ENCODE data around the gene CADM1. TPM values are rescaled to one million over a fixed set of nuclear protein-coding genes. Genes with fewer than 3 reads are reported as not detected.

CADM1 gene
- total RNA-seq, 1 donor from 2014 or later: 51.1 TPM

DNA sequence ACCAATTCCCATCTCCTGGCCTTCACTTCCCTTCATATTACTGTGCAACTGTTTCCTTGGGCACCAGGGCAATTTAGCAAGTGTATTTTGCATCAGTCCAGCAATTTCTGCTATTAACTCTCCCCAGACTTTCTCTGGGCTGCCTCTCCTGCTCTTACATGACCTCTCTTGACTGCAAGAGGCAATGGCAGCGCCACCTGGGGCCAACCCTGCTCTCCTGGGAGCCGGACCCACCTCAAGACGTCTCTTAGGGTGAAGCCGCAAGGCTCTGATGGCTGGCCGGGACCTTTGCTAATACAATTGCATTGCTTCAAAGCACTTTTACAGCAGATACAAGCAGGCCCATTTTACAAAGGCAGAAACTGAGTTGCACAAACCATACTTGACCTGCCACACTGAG is 360.2 kb downstream of the CADM1 start:
- Histone ChIP-seq H3K36me3 (no peaks in the 10 kb centered on the region), H3K27me3 (ENCODE audit: low read depth) (peaks cover 63% of the 10 kb centered on the region), H3K27ac (replicated peaks) (no peak overlapping the region), H3K4me3 (no peak overlapping the region), H3K9me3 (replicated peaks) (no peaks in the 10 kb centered on the region), H3K4me1 (no peaks in the 10 kb centered on the region)
- TF ChIP-seq, protein P1, sequence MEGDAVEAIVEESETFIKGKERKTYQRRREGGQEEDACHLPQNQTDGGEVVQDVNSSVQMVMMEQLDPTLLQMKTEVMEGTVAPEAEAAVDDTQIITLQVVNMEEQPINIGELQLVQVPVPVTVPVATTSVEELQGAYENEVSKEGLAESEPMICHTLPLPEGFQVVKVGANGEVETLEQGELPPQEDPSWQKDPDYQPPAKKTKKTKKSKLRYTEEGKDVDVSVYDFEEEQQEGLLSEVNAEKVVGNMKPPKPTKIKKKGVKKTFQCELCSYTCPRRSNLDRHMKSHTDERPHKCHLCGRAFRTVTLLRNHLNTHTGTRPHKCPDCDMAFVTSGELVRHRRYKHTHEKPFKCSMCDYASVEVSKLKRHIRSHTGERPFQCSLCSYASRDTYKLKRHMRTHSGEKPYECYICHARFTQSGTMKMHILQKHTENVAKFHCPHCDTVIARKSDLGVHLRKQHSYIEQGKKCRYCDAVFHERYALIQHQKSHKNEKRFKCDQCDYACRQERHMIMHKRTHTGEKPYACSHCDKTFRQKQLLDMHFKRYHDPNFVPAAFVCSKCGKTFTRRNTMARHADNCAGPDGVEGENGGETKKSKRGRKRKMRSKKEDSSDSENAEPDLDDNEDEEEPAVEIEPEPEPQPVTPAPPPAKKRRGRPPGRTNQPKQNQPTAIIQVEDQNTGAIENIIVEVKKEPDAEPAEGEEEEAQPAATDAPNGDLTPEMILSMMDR (IDR thresholded peaks at IDR 0.05; ENCODE audit: borderline replicate concordance): no peak
- intact Hi-C loops (cut with micrococcal nuclease): no loop called here
- no peak for DNase-seq

DNA sequence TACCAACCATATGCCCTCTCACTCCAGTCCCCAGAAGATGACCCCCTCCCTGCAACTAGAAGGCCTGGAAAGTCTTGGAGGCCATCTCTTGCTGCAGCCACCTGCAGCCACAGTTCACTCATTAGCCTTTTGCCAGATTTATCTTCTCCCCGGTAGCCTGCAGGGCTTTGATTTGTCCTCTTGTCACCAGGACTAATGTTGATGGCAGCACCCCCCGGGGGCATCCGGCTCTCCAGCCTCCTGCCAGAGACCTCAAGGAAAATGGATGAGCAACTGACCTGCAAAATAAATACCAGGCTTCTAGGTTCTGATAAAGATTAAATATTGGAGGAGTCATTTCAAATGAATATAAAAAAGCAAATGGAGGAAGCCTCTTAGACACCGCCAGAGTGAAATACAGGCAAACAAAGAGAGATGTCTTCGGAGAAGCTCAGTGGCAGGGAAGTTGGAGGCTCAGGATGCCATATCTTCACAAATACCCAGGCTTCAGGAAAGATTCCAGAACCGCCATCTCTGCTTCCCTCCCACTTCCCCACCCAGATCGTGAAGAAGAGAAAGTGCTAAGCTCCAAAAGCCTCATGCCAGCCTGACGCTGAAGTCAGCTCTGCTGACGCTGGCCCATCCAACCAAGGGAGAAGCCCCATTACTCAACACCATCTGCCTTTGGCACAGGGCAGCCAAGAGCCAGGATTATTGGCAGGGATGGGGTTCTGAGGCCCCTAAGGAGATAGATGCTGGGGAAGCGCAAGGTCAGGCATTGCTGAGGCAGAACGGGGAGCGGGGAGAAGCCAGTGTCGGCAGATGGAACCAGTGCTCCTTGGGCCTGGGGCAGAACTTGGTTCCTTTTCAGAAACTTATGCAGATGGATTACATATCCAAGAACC is 362.7 kb downstream of the CADM1 start:
- no peaks in the 10 kb centered on the region for H3K4me1 ChIP-seq
- intact Hi-C loops (cut with micrococcal nuclease): no loop called here
- no peaks in the 10 kb centered on the region for H3K9me3 ChIP-seq (replicated peaks)
- peaks cover 64% of the 10 kb centered on the region for H3K27me3 ChIP-seq (ENCODE audit: low read depth)
- H3K27ac ChIP-seq (replicated peaks): no peak overlapping the region
- H3K4me3 ChIP-seq: no peak overlapping the region
- no peak for DNase-seq
- H3K36me3 ChIP-seq: no peaks in the 10 kb centered on the region
- TF ChIP-seq, protein P1 (IDR thresholded peaks at IDR 0.05; ENCODE audit: borderline replicate concordance): no peak

DNA sequence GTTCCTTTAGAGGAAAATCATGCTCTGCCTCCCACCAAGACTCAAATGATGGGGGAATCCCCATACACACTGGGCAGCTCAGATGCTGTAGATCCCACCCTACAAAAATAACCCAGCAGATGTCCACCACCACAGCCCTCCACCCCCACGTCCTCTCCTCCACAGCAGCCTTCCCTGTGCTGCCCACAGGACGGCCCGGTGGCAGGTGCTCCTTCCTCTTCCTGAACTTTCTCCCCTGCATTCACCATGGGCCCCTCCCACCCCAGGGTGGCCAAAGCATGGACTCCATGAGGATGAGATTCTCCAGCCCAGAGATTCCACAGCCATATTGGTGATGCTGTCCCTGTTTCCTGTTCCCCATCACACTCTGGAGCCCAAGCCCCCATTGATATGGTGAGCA is 368.3 kb downstream of the CADM1 start:
- no peak overlapping the region for H3K4me3 ChIP-seq
- no peaks in the 10 kb centered on the region for H3K4me1 ChIP-seq
- intact Hi-C loops (cut with micrococcal nuclease): no loop called here
- H3K9me3 ChIP-seq (replicated peaks): no peaks in the 10 kb centered on the region
- no peak for DNase-seq
- no peaks in the 10 kb centered on the region for H3K36me3 ChIP-seq
- H3K27me3 ChIP-seq (ENCODE audit: low read depth): peaks cover 19% of the 10 kb centered on the region
- TF ChIP-seq, protein P1 (IDR thresholded peaks at IDR 0.05; ENCODE audit: borderline replicate concordance): no peak
- H3K27ac ChIP-seq (replicated peaks): no peak overlapping the region

DNA sequence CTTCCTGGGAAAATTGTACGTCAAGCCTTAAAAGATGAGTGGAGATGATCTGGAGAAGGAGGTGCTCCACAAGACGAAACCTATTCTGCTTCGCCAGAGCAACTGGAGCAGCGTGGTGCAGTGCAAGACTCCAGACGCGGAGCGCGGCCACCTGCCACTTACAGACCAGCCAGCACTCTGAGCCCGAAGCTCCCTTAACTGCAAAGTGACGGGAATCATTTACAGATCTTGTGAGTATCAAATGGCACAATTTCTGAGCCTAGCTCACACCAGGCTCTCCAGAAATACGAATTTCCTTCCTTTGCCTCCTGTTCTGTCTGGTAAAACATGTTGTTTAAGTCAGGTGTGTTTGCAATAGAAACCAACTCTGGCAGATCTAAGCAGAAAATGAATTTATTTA is 369.3 kb downstream of the CADM1 start:
- no peaks in the 10 kb centered on the region for H3K4me1 ChIP-seq
- H3K36me3 ChIP-seq: no peaks in the 10 kb centered on the region
- DNase-seq: no peak
- no peak overlapping the region for H3K4me3 ChIP-seq
- no peaks in the 10 kb centered on the region for H3K9me3 ChIP-seq (replicated peaks)
- H3K27me3 ChIP-seq (ENCODE audit: low read depth): peaks cover 9% of the 10 kb centered on the region
- intact Hi-C loops (cut with micrococcal nuclease): no loop called here
- TF ChIP-seq, protein P1 (IDR thresholded peaks at IDR 0.05; ENCODE audit: borderline replicate concordance): no peak
- no peak overlapping the region for H3K27ac ChIP-seq (replicated peaks)

DNA sequence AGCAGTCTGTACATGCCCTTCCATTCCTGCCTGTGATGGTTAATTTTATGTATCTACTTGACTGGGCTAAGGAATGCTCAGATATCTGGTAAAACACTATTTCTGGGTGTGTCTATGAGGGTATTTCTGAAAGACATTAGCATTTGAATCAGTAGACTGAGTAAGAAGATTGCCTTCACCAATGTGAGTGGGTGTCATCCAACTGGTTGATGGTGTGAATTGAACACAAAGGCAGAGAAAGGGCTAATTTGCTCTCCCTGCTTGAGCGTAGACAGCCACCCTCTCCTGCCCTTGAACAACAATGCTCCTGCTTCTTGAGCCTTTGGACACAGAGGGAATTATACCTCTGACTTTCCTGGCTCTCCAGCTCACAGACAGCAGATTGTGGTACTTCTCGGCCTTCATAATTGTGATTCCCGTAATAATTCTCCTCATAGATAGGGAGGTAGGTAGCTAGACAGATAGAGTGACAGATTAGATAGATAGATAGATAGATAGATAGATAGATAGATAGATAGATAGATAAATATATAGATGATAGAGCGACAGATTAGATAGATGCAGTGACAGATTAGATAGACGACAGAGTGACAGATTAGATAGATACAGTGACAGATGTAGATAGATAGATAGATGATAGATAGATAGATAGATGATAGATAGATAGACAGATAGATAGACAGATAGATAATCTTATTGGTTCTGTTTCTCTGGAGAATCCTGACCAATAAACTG is 370.6 kb downstream of the CADM1 start:
- TF ChIP-seq, protein P1 (IDR thresholded peaks at IDR 0.05; ENCODE audit: borderline replicate concordance): no peak
- Histone ChIP-seq H3K4me3 (no peak overlapping the region), H3K9me3 (replicated peaks) (no peaks in the 10 kb centered on the region), H3K27me3 (ENCODE audit: low read depth) (peaks cover 2% of the 10 kb centered on the region), H3K27ac (replicated peaks) (no peak overlapping the region), H3K36me3 (no peaks in the 10 kb centered on the region), H3K4me1 (no peaks in the 10 kb centered on the region)
- intact Hi-C loops (cut with micrococcal nuclease): no loop called here
- no peak for DNase-seq
